Subcutaneous adipose tissue (tissue), 4 donors: ENCODE data around the gene CUL1. TPM values are rescaled to one million over a fixed set of nuclear protein-coding genes. Genes with fewer than 3 reads are reported as not detected.

Experiments used
- total RNA-seq, 4 donors: library from RNA; depleted of rRNA; stranded (reverse); fragments of >200 nt; gene quantifications; one replicate each; pipeline ENCODE4 v1.1.0, GENCODE V29; 2016
- TF ChIP-seq, protein P1 (sequence below): fragments of 450-650 bp; IDR thresholded peaks from one replicate; pipeline ENCODE4 v1.5.1; 2016; ENCODE audit warnings: low read depth, mild to moderate bottlenecking, control low read depth, antibody characterized with exemption, moderate library complexity

Gene CUL1
- total RNA-seq, 4 donors from 2014 or later, result 54.1 to 66.4 (median 57.5) TPM

DNA sequence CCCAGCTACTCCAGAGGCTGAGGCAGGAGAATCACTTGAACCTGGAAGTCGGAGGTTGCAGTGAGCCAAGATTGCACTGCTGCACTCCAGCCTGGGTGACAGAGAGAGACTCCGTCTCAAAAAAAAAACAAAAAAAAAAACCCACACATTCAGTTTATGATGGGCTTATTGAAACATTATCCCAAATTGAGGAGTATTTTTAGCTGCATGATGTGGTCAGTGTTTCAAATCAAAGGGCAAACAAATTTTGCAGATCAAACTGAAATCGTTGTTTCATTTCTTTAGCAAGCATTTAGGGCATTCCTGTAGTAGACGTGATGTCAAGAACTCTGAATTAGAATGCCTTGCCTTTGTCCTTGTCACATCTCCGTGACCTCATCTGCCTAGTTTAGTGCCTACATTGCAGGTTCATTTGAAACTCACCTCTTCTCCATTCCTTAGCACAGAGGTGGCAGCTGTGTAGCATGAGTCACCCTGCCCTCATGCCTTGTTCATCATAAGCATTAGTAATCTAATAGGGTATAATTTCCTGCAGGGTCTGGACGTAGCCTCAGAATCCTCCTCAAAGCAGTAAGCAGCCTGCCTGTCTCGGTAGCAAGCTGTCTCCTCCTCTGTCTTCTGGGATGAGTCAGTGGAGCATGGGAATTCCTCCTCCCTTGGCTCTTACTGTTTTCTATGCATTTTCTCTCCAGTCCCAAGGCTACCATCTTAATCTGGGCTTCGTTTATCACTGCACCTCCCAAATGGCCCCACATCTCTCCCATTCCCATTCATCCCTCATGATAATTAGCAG lies 73.8 kb downstream of the CUL1 start:
- TF ChIP-seq, protein P1, sequence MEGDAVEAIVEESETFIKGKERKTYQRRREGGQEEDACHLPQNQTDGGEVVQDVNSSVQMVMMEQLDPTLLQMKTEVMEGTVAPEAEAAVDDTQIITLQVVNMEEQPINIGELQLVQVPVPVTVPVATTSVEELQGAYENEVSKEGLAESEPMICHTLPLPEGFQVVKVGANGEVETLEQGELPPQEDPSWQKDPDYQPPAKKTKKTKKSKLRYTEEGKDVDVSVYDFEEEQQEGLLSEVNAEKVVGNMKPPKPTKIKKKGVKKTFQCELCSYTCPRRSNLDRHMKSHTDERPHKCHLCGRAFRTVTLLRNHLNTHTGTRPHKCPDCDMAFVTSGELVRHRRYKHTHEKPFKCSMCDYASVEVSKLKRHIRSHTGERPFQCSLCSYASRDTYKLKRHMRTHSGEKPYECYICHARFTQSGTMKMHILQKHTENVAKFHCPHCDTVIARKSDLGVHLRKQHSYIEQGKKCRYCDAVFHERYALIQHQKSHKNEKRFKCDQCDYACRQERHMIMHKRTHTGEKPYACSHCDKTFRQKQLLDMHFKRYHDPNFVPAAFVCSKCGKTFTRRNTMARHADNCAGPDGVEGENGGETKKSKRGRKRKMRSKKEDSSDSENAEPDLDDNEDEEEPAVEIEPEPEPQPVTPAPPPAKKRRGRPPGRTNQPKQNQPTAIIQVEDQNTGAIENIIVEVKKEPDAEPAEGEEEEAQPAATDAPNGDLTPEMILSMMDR, result no peak

DNA sequence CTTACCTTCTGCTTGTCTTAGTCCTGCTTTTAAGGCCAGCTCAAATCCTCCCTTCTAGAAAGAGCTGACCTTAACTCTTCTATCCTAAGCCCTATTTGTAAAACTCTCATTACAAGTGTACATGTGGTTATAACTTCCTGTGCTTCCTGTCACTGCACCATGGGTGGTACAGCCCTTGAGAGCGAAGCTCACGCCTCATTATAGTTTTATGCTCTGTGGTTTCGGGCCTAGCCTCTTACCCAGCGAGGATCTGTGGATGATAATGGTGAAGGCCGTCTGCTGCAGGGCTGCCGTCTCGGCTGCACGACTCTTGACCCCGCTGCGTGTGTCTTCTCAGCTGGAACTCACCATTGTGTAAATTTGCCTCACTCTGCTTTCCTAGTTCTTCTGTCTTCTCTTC lies 74.6 kb downstream of the CUL1 start:
- TF ChIP-seq, protein P1, result no peak

DNA sequence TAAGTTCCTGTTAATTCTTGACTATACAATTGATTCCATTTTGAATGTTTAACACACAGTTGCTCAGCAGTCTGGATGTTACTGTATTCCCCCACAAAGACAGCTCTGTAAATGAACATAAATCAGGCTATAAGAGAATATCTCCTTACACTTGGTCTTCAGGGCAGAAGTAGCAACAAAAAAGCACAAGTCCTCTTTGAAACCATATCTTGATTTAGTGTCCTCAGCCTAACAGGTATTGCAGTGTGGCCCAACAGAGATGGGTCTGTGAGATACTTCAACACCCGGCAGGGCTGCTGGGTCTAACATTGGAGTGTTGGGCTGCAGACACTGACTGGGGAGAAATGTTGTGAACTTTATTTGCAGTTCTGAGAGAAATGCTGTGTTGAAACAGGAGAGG lies 75.8 kb downstream of the CUL1 start:
- TF ChIP-seq, protein P1, result no peak

DNA sequence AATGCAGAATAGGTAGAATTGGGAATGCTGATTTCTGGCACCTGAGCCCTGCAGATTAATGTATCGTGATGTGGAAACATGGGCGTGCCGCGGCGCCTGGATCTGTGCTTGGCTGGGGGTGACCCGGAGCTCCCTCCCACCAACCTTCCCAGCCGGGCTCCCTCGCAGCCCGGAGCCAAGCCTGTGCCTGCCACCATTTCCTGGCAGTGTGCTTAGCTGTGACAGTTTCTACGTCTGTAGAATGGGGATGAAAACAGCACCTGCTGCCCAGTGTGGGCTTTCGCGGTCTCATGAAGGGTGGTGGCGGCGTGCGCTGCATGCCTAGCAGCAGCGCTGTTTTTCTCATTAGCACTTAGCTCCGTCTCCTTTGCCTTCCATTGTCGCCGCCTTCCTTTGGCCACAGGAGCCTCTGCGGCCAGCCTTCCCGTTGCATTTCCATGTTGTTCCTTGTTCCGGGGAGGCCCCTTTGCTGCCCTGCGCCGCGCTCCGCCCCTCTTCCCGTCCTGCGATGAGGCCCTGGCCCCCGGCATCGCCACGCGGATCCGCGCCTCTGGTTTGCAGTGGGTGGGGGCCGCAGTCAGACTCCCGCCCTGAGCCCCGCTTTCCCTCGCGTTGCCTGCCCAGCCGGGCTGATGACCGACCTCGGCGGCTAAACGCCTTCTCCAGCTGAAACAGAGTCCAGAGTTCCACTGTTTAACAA lies 84.2 kb downstream of the CUL1 start:
- TF ChIP-seq, protein P1, result no peak

DNA sequence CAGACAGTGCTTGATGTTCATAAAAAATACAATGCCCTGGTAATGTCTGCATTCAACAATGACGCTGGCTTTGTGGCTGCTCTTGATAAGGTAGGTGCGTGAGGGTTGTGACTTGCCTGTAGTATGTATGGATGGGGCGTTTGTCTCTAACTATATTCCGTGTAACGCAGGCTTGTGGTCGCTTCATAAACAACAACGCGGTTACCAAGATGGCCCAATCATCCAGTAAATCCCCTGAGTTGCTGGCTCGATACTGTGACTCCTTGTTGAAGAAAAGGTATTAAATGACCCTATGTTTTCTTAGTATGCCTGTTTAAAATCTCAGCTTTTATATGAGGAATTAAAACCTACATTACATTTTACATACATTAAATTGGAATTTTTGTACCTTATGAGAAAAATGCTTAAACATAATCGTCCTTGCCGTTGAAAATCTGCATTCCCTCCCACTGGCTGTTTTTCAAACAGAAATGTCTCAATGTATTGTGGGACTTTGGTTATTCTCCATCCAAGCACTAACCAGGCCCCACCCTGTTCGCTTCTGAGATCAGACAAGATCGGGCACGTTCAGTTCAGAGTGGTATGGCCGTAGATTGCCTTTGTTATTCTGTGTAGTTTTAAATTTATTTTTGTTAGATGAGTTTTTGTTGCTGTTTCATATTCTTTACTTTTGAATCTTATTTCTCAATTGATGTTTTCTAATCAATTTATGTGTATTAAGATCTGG lies 85.3 kb downstream of the CUL1 start:
- TF ChIP-seq, protein P1, result no peak

DNA sequence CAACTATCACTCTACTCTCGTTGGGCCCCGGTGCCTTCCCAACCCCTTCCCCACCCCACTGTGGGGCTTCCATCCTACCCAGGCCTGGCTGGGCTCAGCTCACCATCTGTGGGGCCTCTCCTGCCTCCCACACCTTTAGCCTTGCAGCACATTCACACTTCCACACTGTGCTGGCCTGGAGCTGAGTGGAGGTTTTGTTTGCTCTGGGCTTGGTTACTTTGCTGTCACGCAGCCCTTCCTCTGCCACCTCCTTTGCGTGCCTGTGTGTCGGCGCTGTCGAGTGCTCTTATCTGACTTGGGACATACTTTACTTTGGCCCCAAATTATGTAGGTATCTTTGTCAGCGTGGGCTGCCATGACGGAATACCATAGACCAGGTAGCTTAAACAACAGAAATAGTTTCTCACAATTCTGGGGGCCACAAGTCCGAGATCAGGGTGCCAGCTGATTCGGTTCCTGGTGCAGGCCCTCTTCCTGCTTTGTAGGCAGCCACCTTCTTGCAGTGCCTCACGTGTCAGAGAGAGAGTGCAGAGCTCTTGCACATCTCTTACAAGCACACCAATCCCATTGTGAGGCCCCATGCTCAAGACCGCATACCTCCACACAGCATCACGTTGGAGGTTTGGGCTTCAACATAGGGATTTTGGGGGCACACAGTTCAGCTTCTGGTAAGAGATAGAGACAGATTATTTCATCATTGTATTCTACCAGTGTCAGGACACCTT lies 89.0 kb downstream of the CUL1 start:
- TF ChIP-seq, protein P1, result no peak
